NT2/D1 (cell line): ENCODE data around the gene EEFSEC.

Experiments used
- DNase-seq: peaks from one replicate; pipeline ENCODE4 v3.0.0-alpha.2; 2011; ENCODE audit warnings: low read depth, low spot score
- H3K27me3 ChIP-seq: 2 replicates; pipeline ENCODE4 v1.6.0; 2011; ENCODE audit warnings: mild to moderate bottlenecking; ENCODE audit not compliant: insufficient read length, insufficient read depth
- H3K36me3 ChIP-seq: 2 replicates; pipeline ENCODE4 v1.6.1; 2011; ENCODE audit warnings: mild to moderate bottlenecking, low read length, mixed read lengths; ENCODE audit not compliant: insufficient read depth, insufficient read length
- H3K4me1 ChIP-seq: 2 replicates; pipeline ENCODE4 v1.5.1; 2011; ENCODE audit not compliant: insufficient read depth, insufficient read length
- H3K4me3 ChIP-seq: 2 replicates; pipeline ENCODE4 v1.5.1; 2011; ENCODE audit warnings: low read depth; ENCODE audit not compliant: insufficient read length
- H3K9ac ChIP-seq: 2 replicates; pipeline ENCODE4 v1.6.0; 2011; ENCODE audit warnings: low read depth; ENCODE audit not compliant: insufficient read length
- H3K9me3 ChIP-seq: 2 replicates; pipeline ENCODE4 v1.5.1; 2011; ENCODE audit warnings: mild to moderate bottlenecking, low read length; ENCODE audit not compliant: insufficient read depth
- SUZ12 ChIP-seq: IDR thresholded peaks from 2 replicates; pipeline ENCODE4 v1.6.1; 2011; ENCODE audit not compliant: insufficient read length, insufficient read depth; ENCODE audit errors: extremely low read depth
- YY1 ChIP-seq: IDR thresholded peaks from 2 replicates; pipeline ENCODE4 v1.6.1; 2011; ENCODE audit not compliant: insufficient read length, insufficient read depth
- ZNF274 ChIP-seq: IDR thresholded peaks from 2 replicates; pipeline ENCODE4 v1.6.1; 2011; ENCODE audit warnings: mild to moderate bottlenecking, low read depth, low read length

Gene EEFSEC

GRCh38 chr3:128453501-128454309, 300.4 kb downstream of the EEFSEC start:
- peaks cover 21% of the 10 kb centered on the region for H3K27me3 ChIP-seq
- TF ChIP-seq YY1 (no peak), SUZ12 (no peak), ZNF274 (no peak)
- peaks cover 5% of the 10 kb centered on the region for H3K4me1 ChIP-seq

GRCh38 chr3:128454310-128454618, 301.0 kb downstream of the EEFSEC start:
- TF ChIP-seq SUZ12 (no peak), YY1 (no peak), ZNF274 (no peak)
- Histone ChIP-seq H3K27me3 (peaks cover 26% of the 10 kb centered on the region), H3K36me3 (no peaks in the 10 kb centered on the region), H3K4me3 (no peak overlapping the region), H3K4me1 (peaks cover 8% of the 10 kb centered on the region), H3K9me3 (no peaks in the 10 kb centered on the region), H3K9ac (no peak overlapping the region)
- no peak for DNase-seq

More at GRCh38 chr3:128453501-128454309, 300.4 kb downstream of the EEFSEC start:
- Histone ChIP-seq H3K9ac (no peak overlapping the region), H3K36me3 (no peaks in the 10 kb centered on the region), H3K9me3 (no peaks in the 10 kb centered on the region), H3K4me3 (no peak overlapping the region)
- DNase-seq: no peak

DNA sequence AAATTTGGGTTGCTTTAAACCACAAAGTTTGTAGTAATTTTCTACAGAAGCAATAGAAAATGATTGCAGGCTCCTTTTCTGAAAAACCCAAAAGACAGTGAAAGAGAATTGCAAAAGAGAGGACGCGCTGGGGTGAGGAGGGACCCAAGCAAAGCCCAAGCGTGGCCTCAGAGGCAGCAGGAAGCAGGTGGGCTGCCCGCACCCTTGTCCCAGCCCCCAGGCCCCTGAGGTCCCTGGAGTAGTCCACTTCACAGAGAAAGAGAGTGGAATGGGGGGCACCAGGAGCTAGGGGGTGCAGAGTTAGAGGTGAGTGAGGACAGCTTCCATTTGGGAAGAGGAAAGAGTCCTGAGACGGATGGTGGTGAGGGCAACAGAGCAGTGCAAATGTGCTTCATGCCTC, 301.8 kb downstream of the EEFSEC start:
- DNase-seq: no peak
- H3K27me3 ChIP-seq: peaks cover 29% of the 10 kb centered on the region
- H3K36me3 ChIP-seq: no peaks in the 10 kb centered on the region
- TF ChIP-seq SUZ12 (no peak), ZNF274 (no peak), YY1 (no peak)
- no peaks in the 10 kb centered on the region for H3K9me3 ChIP-seq
- no peak overlapping the region for H3K9ac ChIP-seq
- H3K4me1 ChIP-seq: peaks cover 8% of the 10 kb centered on the region
- no peak overlapping the region for H3K4me3 ChIP-seq

DNA sequence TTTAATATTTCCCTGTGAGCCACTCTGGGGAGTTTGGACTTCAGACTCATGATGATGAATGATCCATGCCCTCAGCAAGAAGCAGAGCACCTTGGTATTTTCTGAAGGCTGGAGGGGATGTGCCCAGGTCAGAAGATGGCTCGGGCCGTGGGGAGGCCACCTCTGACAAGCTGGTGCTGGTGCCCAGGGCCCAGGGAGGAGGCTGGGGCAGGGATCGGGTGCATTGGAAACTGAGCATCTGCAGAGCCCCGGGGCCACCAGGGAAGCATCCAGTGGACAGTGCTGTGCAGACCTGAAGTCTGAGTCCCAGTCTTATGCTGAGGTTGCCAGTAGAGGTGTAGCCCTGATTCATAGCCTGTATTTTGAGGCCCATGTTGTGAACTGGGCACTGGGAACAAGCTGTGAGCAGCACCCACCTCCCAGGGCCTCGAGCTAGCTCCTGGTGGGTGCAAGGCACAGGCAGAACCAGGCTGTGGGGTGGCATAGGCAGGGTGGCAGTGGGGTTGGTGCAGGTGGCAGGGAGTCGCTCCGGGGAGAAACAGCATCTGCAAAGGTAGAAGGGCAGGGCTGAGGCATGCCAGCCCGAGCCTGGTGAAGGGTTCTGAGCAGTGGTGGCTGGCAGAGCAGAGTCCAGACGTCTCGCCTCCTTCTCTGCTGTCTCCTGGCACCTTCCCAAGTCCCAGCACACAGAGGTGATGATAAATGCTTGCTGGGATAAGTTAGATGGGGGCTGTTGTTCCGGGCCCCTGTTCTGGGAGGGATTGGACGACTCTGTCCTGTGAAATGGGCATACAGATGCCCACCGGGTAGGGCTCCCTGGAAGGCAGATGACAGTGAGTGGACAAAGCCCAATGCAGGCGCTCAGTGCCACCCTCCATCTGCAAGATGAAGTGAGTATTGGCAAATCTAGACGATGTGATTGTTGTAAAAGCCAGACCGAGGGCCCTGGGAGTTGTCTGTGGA, 302.8 kb downstream of the EEFSEC start:
- no peak for DNase-seq
- H3K9ac ChIP-seq: no peak overlapping the region
- H3K27me3 ChIP-seq: peaks cover 31% of the 10 kb centered on the region
- TF ChIP-seq SUZ12 (no peak), ZNF274 (no peak), YY1 (no peak)
- H3K36me3 ChIP-seq: no peaks in the 10 kb centered on the region
- H3K9me3 ChIP-seq: no peaks in the 10 kb centered on the region
- H3K4me3 ChIP-seq: no peak overlapping the region
- peaks cover 8% of the 10 kb centered on the region for H3K4me1 ChIP-seq

DNA sequence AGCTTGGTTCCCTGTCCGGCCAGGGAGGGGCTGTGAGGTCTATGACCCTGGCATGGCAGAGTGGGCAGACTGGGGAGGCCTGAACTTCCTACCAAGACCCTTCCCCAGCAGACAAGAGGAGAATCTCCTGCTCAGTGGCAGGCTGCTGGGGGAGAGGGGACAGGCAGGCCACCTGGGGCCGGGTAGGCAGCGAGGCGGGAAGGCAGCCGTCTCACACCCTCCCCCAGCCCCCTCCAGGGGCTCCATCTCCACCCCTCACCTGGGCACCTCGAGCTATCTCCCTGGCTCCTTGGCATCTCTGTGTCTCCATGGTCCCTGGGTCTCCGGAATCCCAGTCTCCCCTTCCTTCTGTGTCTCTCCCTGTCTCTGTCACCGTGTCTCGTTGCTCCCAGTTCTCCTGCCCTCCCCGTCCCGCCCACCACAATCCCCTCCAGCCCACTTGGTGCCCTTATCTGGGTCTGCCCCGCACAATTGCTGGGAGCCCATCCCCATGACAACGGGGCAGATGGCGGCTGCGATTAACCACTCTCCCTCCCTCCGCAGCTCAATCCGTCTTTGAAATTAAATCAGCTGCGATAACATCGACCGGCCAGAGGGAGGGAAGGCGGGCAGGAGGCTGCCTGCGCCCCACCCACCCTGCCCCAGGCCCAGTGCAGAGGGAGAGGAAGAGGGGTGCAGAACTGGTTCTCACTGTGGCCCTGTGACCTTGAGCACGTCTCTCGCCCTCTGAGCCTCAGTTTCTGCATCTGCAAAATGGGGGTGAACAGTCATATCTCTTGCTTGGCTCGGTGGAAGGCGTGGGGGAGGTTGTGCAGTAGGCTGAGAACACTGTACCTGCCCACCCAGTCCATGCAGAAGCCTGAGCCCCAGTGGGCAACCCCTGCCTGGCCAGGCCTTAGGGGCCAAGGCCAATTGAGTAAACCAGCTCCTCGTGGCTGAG, 303.8 kb downstream of the EEFSEC start:
- Histone ChIP-seq H3K4me3 (no peak overlapping the region), H3K9me3 (no peaks in the 10 kb centered on the region), H3K36me3 (no peaks in the 10 kb centered on the region), H3K4me1 (peaks cover 8% of the 10 kb centered on the region), H3K27me3 (peaks cover 25% of the 10 kb centered on the region), H3K9ac (no peak overlapping the region)
- no peak for TF ChIP-seq ZNF274
- TF ChIP-seq SUZ12: no peak
- TF ChIP-seq YY1: no peak
- no peak for DNase-seq

DNA sequence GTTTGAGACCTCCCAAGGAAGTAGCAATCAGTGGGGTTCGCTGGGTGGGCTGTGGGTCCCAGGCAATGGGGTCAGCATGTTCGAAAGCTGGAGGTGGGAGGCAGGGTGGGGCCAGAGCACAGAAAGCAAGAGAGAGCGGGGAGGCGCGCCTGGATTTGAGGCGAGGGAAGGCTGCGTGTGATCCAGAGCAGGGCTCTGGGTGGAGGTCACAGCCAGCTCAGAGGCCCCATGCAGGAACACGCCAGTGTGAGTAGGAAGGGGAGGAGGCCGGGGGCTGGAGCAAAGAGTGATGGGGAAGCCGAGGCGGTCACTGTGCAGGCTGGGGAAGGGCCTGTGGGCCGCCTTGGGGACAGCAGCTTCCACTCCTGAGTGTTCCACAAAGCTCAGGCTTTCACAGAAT, 304.7 kb downstream of the EEFSEC start:
- H3K36me3 ChIP-seq: no peaks in the 10 kb centered on the region
- TF ChIP-seq ZNF274 (no peak), SUZ12 (no peak), YY1 (no peak)
- no peaks in the 10 kb centered on the region for H3K9me3 ChIP-seq
- DNase-seq: no peak
- peaks cover 25% of the 10 kb centered on the region for H3K27me3 ChIP-seq
- H3K4me1 ChIP-seq: peaks cover 8% of the 10 kb centered on the region
- H3K4me3 ChIP-seq: no peak overlapping the region
- no peak overlapping the region for H3K9ac ChIP-seq
